DOHH2 (cell line): ENCODE results near the gene CBX5.

ENCODE experiments used
- H3F3A ChIP-seq: fragments of 200-600 bp; sonication (generic), shearing (Covaris generic); 2 replicates; pipeline ENCODE4 v1.6.0; 2016; ENCODE audit warnings: antibody characterized with exemption, mild to moderate bottlenecking; ENCODE audit not compliant: control insufficient read depth, insufficient read depth
- H3K27ac ChIP-seq: fragments of 200-600 bp; sonication (generic); 2 replicates; pipeline ENCODE4 v1.5.1; 2014; ENCODE audit warnings: low read depth, mild to moderate bottlenecking, low read length, moderate library complexity
- H3K27me3 ChIP-seq: fragments of 200-600 bp; sonication (generic); 2 replicates; pipeline ENCODE4 v1.6.1; 2014; ENCODE audit warnings: mild to moderate bottlenecking, low read length, mixed read lengths; ENCODE audit not compliant: control insufficient read depth
- H3K36me3 ChIP-seq: fragments of 200-600 bp; sonication (generic); 2 replicates; pipeline ENCODE4 v1.6.1; 2014; ENCODE audit warnings: mild to moderate bottlenecking, low read length, moderate library complexity, mixed read lengths; ENCODE audit not compliant: control insufficient read depth
- H3K4me1 ChIP-seq: fragments of 200-600 bp; sonication (generic); 2 replicates; pipeline ENCODE4 v1.6.1; 2014; ENCODE audit warnings: mild to moderate bottlenecking, low read length, mixed read lengths; ENCODE audit not compliant: control insufficient read depth
- H3K4me2 ChIP-seq: fragments of 200-600 bp; sonication (generic); 2 replicates; pipeline ENCODE4 v1.6.0; 2014; ENCODE audit warnings: mild to moderate bottlenecking, low read length, moderate library complexity
- H3K4me3 ChIP-seq: fragments of 200-600 bp; sonication (generic); 2 replicates; pipeline ENCODE4 v1.5.1; 2014; ENCODE audit warnings: mild to moderate bottlenecking, low read length, mixed read lengths
- H3K79me2 ChIP-seq: fragments of 200-600 bp; sonication (generic); 2 replicates; pipeline ENCODE4 v1.6.1; 2014; ENCODE audit warnings: mild to moderate bottlenecking, low read length, mixed read lengths; ENCODE audit not compliant: control insufficient read depth
- H3K9me2 ChIP-seq: fragments of 200-600 bp; sonication (generic); replicated peaks from 2 replicates; pipeline ENCODE4 v1.6.1; 2014; ENCODE audit warnings: mild to moderate bottlenecking, low read length, mixed read lengths; ENCODE audit not compliant: control insufficient read depth
- H3K9me3 ChIP-seq: fragments of 200-600 bp; sonication (generic); 2 replicates; pipeline ENCODE4 v1.6.1; 2014; ENCODE audit warnings: antibody characterized with exemption, low read length, mixed read lengths; ENCODE audit not compliant: control insufficient read depth, insufficient read depth
- H4K20me1 ChIP-seq: fragments of 200-600 bp; sonication (generic); 2 replicates; pipeline ENCODE4 v1.6.0; 2014; ENCODE audit warnings: low read depth, mild to moderate bottlenecking, antibody characterized with exemption, low read length, moderate library complexity; ENCODE audit not compliant: control insufficient read depth, insufficient read depth
- CTCF ChIP-seq: fragments of 200-600 bp; sonication (generic); IDR thresholded peaks from one replicate; pipeline ENCODE4 v1.5.1; 2014; ENCODE audit warnings: antibody characterized with exemption, mild to moderate bottlenecking, low read depth, low read length; ENCODE audit not compliant: poor library complexity, severe bottlenecking
- EZH2phosphoT487 ChIP-seq: fragments of 200-600 bp; sonication (generic); IDR thresholded peaks from 2 replicates; pipeline ENCODE4 v1.6.1; 2017; ENCODE audit warnings: borderline replicate concordance, mild to moderate bottlenecking, antibody characterized with exemption, low read length, moderate library complexity, mixed read lengths

The CBX5 gene

GRCh38 chr12:54299515-54300224 lies 19.7 kb upstream of the CBX5 start:
- Histone ChIP-seq H3K27me3 (peaks cover 61% of the 10 kb centered on the region), H3K36me3 (no peaks in the 10 kb centered on the region), H3F3A (no peaks in the 10 kb centered on the region), H3K9me3 (no peaks in the 10 kb centered on the region), H3K4me2 (no peak overlapping the region), H3K27ac (no peak overlapping the region), H3K4me3 (no peak overlapping the region), H3K79me2 (no peaks in the 10 kb centered on the region), H4K20me1 (0 out of 2 replicates have a peak, but pooled peaks cover 3% of the 10 kb centered on the region), H3K9me2 (no peaks in the 10 kb centered on the region), H3K4me1 (peaks cover 6% of the 10 kb centered on the region)
- TF ChIP-seq EZH2phosphoT487 (no peak), CTCF (no peak)

GRCh38 chr12:54298904-54299303 lies 19.0 kb upstream of the CBX5 start:
- no peaks in the 10 kb centered on the region for H3K79me2 ChIP-seq
- H3F3A ChIP-seq: no peaks in the 10 kb centered on the region
- no peaks in the 10 kb centered on the region for H3K9me2 ChIP-seq
- H3K27me3 ChIP-seq: peaks cover 54% of the 10 kb centered on the region
- no peak for TF ChIP-seq EZH2phosphoT487
- TF ChIP-seq CTCF: no peak
- no peak overlapping the region for H3K4me3 ChIP-seq
- H3K9me3 ChIP-seq: no peaks in the 10 kb centered on the region
- H3K36me3 ChIP-seq: no peaks in the 10 kb centered on the region
- H4K20me1 ChIP-seq: 0 out of 2 replicates have a peak, but pooled peaks cover 3% of the 10 kb centered on the region
- no peak overlapping the region for H3K4me2 ChIP-seq
- H3K4me1 ChIP-seq: peaks cover 6% of the 10 kb centered on the region
- H3K27ac ChIP-seq: no peak overlapping the region

GRCh38 chr12:54296393-54297099 lies 16.6 kb upstream of the CBX5 start:
- Histone ChIP-seq H3K36me3 (no peaks in the 10 kb centered on the region), H4K20me1 (0 out of 2 replicates have a peak, but pooled peaks cover 3% of the 10 kb centered on the region), H3K4me3 (no peak overlapping the region), H3K79me2 (no peaks in the 10 kb centered on the region), H3K4me2 (no peak overlapping the region), H3F3A (no peaks in the 10 kb centered on the region), H3K4me1 (peaks cover 6% of the 10 kb centered on the region), H3K27me3 (peaks cover 35% of the 10 kb centered on the region), H3K9me2 (no peaks in the 10 kb centered on the region), H3K9me3 (no peaks in the 10 kb centered on the region), H3K27ac (no peak overlapping the region)
- no peak for TF ChIP-seq CTCF
- no peak for TF ChIP-seq EZH2phosphoT487
